ENCODE measurements around the gene ABCA2.

GRCh38 chr9:136995772-136996311, 32.2 kb downstream of the ABCA2 start:
- no peak for TF ChIP-seq POLR2A (IDR thresholded peaks at IDR 0.05)
- no peak for TF ChIP-seq CTCF (IDR thresholded peaks at IDR 0.05 in 4 of 5, conservative IDR thresholded peaks at IDR 0.05 in 1 of 5)
